NCI-H82 treated with DMSO at 0.1 percent for 48 hours (cell line): Measurements from ENCODE around the gene GFOD1.

Source experiments
- DNase-seq: peaks from one replicate; lab custom pipeline; 2025; ENCODE audit not compliant: unreplicated experiment; lab: John Stamatoyannopoulos, UW

Gene GFOD1

DNA sequence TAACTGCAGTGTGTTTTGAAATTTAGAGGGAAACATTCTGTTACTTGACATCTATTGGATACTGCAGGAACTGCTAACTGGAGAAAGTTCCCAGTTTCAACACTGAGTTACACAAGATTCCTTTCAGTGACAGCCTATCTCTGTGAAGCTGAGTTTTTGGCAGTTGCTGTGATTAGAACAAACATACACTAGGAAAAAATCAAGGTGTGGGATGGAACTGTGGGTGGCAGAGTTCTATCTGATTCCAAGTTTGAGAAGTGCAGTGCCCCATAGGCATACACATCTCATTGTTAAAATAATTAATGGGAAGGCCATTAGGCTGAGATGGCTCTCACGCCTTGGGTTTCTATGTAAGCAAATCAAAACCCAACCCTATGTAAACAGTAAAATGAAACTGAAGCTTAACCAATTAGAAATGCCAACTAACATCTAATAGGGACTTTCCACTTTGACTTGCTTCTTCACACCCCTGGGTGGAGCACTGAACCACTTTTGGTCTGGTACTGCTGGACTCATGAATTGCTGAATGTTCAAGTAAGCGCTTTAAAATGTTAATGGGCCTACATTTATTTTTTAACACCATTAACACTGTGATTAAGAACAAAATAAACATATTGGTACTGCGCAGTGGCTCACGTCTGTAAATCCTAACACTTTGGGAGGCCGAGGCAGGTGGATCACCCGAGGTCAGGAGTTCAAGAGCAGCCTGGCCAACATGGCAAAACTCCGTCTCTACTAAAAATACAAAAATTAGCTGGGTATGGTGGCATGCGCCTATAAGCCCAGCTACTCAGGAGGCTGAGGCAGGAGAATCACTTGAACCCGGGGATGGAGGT, 103.9 kb downstream of the GFOD1 start:
- no peak for DNase-seq

GRCh38 chr6:13380761-13381160, 106.6 kb downstream of the GFOD1 start:
- DNase-seq = no peak

DNA sequence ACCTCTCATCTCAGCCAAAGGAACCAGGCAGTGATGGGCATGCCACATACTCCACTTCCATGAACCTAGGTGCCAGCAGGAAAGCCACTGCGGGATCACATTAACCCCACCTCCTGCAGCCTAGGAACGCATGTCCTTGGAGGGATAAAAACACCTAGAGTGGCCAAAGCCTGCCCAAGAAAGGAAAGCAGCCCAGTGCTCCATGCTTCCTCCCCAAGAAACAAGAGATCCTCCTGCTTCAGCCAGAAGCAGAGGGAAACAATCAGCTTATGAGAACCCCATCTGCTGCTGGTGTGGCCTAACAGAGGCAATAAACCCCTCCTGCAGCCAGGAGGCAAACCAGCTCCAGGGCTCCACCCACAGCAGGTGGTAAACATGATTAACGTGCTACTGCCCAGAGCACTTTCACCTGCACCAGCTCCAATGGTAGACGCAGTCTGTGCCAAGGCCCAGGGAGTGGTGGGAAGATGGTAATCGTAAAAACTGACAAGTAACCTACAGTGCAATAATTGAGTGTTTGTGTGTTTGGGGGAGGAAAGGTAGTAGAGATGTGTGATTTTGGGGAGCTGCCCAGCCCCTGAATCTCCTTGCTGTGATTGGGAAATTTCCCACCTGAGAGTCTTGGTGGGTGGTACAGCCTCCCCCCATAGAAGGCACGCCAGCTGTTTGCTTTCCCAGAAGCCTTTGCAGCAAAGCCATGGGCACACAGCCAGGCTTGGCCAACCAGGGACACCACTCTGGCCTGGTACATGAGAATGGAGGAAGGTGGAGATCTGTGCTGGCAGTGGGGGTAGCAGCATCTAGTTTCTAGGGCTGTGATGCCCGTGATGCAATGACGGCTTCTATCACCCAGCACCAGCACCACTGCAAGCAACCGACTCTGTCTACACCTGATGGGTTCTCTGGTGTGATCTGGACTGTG, 108.5 kb downstream of the GFOD1 start:
- peak; percentile 71 for DNase-seq

GRCh38 chr6:13377054-13377758, 110.2 kb downstream of the GFOD1 start:
- DNase-seq = no peak

GRCh38 chr6:13375360-13375878, 112.0 kb downstream of the GFOD1 start:
- DNase-seq = no peak

- no peak for DNase-seq
Measured at GRCh38 chr6:13373919-13374318, 113.5 kb downstream of the GFOD1 start.

DNA sequence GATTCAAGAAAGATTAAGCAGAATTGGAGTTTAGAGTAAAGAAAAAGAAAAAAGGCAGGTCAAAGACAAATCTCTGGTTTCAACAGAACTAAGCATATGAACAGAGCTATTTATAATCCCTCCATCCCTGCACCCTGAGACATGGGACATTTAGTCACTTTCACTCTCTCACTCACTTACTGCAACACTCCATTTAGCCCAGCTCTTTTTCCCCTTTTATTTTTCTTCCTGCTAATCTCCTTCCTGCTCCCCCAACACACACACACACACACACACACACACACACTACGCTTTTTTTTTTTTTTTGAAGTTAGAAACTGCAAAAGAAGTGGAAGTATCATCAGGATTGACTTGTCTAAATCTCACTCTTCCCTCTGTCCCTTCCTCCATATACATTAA, 113.9 kb downstream of the GFOD1 start:
- DNase-seq = no peak

DNA sequence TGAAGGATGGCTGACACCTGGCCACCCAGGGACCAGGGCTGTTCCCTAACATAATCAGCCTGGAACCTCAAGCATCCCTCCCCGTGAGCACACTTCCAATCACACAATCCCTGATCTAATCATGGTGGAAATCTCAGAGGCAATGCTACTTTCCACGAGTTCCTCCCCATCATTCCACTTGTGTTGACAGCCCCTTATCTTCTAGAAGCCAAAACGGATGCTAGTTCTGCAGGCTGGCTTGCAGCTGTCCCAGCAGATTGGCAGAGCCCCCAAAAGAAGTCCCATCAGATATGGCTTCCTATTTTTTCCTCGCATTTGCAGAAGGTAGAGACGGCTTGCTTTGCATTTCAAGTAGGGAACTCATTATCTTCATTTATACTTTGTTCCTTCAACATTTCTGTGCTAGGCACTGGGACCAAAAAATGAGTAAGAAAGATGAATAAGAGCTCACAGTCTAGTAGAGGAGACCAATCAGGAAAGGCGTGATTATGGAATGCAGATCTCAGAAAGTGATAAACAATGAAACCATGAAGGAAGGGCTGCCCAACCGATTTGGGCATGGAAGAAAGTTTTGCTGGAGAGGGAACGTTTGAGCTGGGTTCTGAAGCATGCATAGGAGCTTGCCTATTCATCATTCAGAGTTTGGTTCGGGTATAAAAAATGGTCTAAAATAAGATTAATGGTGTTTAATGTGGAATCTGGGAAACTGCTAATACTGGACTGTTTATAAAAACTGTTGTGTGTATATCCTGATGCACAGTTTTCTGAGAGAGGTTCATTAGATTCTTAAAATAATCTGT, 114.5 kb downstream of the GFOD1 start:
- no peak for DNase-seq

- DNase-seq = no peak
Measured at GRCh38 chr6:13372076-13372475, 115.3 kb downstream of the GFOD1 start.

DNA sequence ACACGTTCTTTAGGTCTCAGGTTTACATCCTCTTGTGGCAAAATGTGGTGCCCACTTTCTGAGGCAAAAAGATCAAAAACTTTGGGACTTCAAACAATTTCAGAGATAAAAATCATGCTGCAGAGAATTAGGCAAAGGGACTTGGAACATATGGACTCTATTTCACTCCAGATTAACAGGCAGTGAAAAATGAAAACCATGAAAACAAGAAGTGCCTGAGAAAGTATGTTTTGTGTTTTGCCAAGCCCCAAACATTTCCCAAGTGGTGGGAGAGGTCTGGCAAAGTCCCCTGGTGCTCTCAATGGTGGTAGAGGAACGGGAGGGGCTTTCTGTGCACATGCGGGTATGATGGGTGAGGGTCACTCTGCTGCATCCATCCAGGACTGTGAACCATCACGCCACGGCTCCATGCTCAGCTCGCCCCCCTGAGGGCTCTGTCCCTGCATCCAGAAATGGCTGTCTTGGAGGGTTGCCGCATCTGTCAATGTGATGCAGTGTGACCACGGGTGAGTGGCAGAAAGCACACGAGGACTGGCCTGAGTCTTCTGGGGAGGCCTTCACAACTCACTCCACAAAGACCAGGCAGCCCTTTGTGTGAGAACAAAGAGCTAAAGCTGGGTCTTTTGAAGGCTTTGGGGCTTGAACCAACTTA, 115.9 kb downstream of the GFOD1 start:
- DNase-seq = no peak

GRCh38 chr6:13370623-13371022, 116.8 kb downstream of the GFOD1 start:
- no peak for DNase-seq

DNA sequence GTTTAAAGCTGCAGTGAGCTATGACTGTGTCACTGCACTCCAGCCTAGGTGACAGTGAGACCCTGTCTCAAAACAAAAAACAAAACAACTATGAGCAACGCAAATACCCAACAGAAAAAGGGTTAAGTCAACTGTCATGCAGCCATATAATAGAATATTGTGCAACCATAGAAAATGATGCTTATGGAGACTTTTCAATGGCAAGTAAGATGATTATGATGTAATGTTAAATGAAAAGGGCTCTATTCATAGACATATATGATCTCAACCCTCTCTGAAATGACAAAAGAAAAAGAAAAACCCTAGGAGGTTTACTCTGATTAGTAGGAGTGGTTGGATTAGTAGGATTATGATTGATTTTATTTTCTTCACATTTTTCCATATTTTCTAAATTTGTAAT, 117.8 kb downstream of the GFOD1 start:
- no peak for DNase-seq

DNA sequence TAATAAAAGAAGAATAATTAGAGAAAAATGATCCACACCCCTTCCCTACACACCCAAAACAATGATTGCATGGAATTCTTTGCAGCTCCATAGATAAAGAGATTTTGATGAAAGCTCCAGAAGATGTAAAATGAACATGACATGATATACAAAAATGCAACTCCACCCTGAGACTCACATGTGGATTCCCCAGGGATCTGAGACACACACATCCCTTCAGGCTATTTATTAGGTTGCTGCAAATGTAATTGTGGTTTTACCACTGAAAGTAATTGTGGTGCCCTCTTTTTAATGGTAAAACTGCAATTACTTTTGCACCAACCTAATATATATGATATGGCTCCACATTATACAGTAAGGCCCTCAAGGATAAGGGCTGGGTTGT, 118.7 kb downstream of the GFOD1 start:
- DNase-seq = no peak

DNA sequence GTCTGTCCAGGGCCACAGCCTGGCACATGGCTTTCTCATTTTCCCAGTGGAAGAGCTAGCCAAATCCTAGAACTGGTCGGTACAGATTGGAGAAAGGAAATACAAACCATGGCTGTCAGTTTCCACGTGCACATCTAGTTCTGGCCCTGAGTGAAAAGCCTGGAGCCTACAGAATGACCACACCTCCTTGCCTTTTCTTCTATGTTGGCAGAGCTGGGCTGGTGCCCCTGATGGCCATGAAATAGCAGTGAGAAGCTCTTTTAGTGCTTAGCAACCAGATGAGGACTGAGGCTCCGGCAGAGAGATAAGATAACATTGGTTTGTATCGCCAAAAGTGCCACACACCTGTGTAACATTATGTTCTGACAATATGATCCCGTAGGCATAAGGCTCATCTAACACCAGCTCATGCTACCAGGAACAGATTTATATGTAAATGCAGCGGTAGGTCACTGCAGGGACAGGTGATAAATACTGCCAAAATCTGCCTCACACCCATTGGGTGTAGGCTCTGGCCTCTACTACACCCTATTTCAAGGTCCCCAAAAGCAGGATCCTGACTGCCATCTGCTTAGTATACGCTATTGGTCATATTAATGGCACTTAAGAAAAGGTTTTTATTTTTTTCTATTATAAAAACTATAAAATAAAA, 119.2 kb downstream of the GFOD1 start:
- DNase-seq = no peak

GRCh38 chr6:13367396-13367795, 120.0 kb downstream of the GFOD1 start:
- DNase-seq = peak; percentile 48

GRCh38 chr6:13365320-13365719, 122.1 kb downstream of the GFOD1 start:
- no peak for DNase-seq

GRCh38 chr6:13364842-13365241, 122.6 kb downstream of the GFOD1 start:
- no peak for DNase-seq

GRCh38 chr6:13362412-13362811, 125.0 kb downstream of the GFOD1 start:
- DNase-seq = no peak
